ENCODE results near the gene ANKRD6. TPM values are rescaled to one million over a fixed set of nuclear protein-coding genes. Genes with fewer than 3 reads are reported as not detected.
"Not testable (repeated sequence)": the region's sequence is repeated elsewhere in the genome, so short reads cannot be mapped to it uniquely, and the experiment has no call there.

Gene ANKRD6
- 1 to 10 TPM; 3.3 to 4.8 TPM for total RNA-seq

DNA sequence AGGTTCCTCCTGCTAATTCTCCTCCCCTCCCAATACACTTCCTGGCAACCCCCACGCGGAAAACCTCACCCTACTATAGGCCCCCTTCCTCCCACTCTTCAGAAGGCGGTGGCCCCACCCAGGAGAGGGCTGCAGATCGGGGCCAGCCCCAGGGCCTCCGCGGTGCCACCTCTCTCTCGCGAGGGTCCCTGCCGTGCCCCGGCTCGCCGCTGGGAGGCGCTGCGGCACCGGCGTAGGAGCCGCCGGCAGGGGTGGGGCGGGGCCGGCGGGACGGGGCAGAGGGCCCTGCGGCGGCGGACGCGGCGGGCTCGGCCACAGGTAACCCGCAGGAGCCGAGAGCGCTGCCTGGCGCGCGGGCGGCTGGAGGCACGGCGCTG is at the start of gene ANKRD6:
ANKRD6 (plus strand) TSS at position 278 of the 377 bp plus-strand sequence. CDS start 133,825 bp downstream, outside the sequence.
- POLR2A ChIA-PET: no interaction called here

GRCh38 chr6:89385156-89385667 is 47.7 kb upstream of the ANKRD6 start:
- Mint-ChIP-seq H3K27me3 (no peaks in the 10 kb centered on the region), H3K27ac (no peak overlapping the region), H3K36me3 (ENCODE audit: low read depth) (no peaks in the 10 kb centered on the region), H3K9me3 (no peaks in the 10 kb centered on the region), H3K4me3 (no peak overlapping the region), H3K4me1 (peaks cover 2% of the 10 kb centered on the region)
- ChIA-PET CTCF (interaction anchor here (0.9 to 1.4 kb wide), 3 partner anchors 9 to 18 kb away, joined by 3 to 6 read pairs (median 3); no protein-coding TSS in a partner anchor), POLR2A (no interaction called here)
- DNase-seq: no peak

More for the DNA sequence above, at the start of gene ANKRD6:
- H3K9me3 Mint-ChIP-seq: no peaks in the 10 kb centered on the region
- peaks cover 41% of the 10 kb centered on the region for H3K27me3 Mint-ChIP-seq
- no peaks in the 10 kb centered on the region for H3K36me3 Mint-ChIP-seq (ENCODE audit: low read depth)
- peak within 1 kb of the TSS; percentile 71 for H3K27ac Mint-ChIP-seq
- peaks cover 24% of the 10 kb centered on the region for H3K4me1 Mint-ChIP-seq
- H3K4me3 Mint-ChIP-seq: peak within 1 kb of the TSS; percentile 80
- CTCF ChIA-PET: interaction anchor here (0.7 to 2.7 kb wide), 25 partner anchors 10 to 992 kb away, joined by 3 to 19 read pairs (median 3); partner anchors contain the start of gene UBE2J1
- DNase-seq: peak; percentile 74

- Mint-ChIP-seq H3K9me3 (no peaks in the 10 kb centered on the region), H3K4me1 (peaks cover 2% of the 10 kb centered on the region), H3K27ac (no peak overlapping the region), H3K27me3 (no peaks in the 10 kb centered on the region), H3K4me3 (no peak overlapping the region), H3K36me3 (ENCODE audit: low read depth) (no peaks in the 10 kb centered on the region)
- ChIA-PET CTCF (interaction anchor here (1.1 to 1.4 kb wide), 2 partner anchors 9 to 14 kb away, joined by 3 to 6 read pairs; no protein-coding TSS in a partner anchor), POLR2A (no interaction called here)
- DNase-seq: no peak
These were observed 47.1 kb upstream of the ANKRD6 start for GRCh38 chr6:89385846-89386245.

DNA sequence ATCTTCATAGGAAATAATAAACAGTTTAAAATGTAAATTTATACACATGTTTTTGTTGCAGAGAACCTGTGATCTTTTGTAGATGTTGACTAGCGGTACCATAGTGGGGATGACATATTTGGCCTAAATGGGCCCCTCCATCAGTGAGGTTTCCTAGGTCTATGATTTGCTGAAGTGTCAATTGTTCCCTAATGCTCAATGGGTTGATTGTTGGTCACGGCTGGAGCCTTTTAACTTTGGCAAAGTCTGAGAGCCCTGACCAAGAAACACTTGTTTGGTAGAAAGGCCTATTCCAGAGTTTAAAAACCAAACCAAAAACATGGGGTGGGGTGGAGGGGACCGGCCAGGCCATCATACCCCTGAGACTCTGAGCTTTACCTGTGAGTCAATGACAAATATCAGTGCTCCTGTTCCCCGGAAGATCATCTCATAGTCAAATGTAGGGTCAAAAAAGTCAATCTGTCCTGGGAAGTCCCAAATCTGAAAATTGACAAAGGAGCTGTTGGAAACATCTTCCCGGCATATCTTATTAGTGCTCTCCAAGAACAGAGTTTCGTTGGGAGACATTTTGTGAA is 45.9 kb upstream of the ANKRD6 start:
- CTCF ChIA-PET: interaction anchor here (0.6 kb wide), 1 partner anchor 215 kb away, joined by 3 read pairs; no protein-coding TSS in a partner anchor
- no peaks in the 10 kb centered on the region for H3K27me3 Mint-ChIP-seq
- POLR2A ChIA-PET: no interaction called here

GRCh38 chr6:89387516-89388201 is 45.3 kb upstream of the ANKRD6 start:
- Mint-ChIP-seq H3K27me3 (no peaks in the 10 kb centered on the region), H3K4me1 (peaks cover under 1% of the 10 kb centered on the region), H3K9me3 (no peaks in the 10 kb centered on the region), H3K36me3 (ENCODE audit: low read depth) (no peaks in the 10 kb centered on the region), H3K27ac (no peak overlapping the region), H3K4me3 (no peak overlapping the region)
- CTCF ChIA-PET: interaction anchor here (0.6 kb wide), 1 partner anchor 215 kb away, joined by 3 read pairs; no protein-coding TSS in a partner anchor
- POLR2A ChIA-PET: no interaction called here
- DNase-seq: no peak

More for the DNA sequence above, 45.9 kb upstream of the ANKRD6 start:
- Mint-ChIP-seq H3K36me3 (ENCODE audit: low read depth) (no peaks in the 10 kb centered on the region), H3K4me1 (no peaks in the 10 kb centered on the region), H3K4me3 (no peak overlapping the region), H3K27ac (no peak overlapping the region), H3K9me3 (no peaks in the 10 kb centered on the region)
- no peak for DNase-seq

DNA sequence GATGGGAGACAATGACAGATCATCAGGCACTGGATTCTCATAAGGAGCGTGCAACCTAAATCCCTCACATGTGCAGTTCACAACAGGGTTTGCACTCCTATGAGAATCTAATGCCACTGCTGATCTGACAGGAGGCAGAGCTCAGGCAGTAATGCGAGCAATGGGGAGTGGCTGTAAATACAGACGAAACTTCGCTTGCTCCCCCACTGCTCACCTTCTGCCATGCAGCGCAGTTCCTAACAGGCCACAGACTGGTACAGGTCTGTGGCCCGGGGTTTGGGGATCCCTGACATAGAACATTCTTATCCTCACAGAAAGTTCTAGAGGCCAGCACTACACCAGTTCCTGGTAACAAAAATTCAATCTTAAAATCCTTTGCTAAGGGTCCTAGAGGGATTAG is 44.1 kb upstream of the ANKRD6 start:
- H3K36me3 Mint-ChIP-seq (ENCODE audit: low read depth): peaks cover 4% of the 10 kb centered on the region
- peaks cover 5% of the 10 kb centered on the region for H3K4me1 Mint-ChIP-seq
- ChIA-PET CTCF (no interaction called here), POLR2A (no interaction called here)
- peaks cover 7% of the 10 kb centered on the region for H3K9me3 Mint-ChIP-seq
- no peak overlapping the region for H3K4me3 Mint-ChIP-seq
- DNase-seq: no peak
- H3K27ac Mint-ChIP-seq: no peak overlapping the region
- H3K27me3 Mint-ChIP-seq: peaks cover 4% of the 10 kb centered on the region

DNA sequence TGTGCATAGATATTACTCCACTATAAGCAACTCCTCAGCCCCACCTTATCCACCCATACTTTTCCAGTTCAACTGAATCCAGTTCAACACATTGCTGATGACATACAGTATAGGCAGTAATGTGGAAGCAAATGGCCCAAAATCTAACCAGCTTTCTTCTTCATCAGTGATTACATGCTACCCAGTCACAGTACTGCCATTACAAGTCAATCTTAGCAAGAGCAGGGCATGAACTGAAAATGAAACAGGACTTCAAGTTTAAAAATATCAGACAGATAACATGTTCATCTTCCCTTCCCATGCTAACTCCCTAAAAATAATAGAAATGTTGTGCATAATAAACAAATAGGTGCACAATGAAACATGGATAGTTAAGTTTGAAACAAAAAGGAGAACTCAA is 40.1 kb upstream of the ANKRD6 start:
- Mint-ChIP-seq H3K36me3 (ENCODE audit: low read depth) (peaks cover 4% of the 10 kb centered on the region), H3K9me3 (peaks cover 7% of the 10 kb centered on the region), H3K27ac (no peak overlapping the region), H3K4me3 (no peak overlapping the region), H3K4me1 (peaks cover 5% of the 10 kb centered on the region), H3K27me3 (peaks cover 4% of the 10 kb centered on the region)
- ChIA-PET CTCF (no interaction called here), POLR2A (no interaction called here)
- no peak for DNase-seq

- Mint-ChIP-seq H3K4me3 (no peak overlapping the region), H3K27ac (no peak overlapping the region), H3K9me3 (peaks cover 7% of the 10 kb centered on the region), H3K4me1 (peaks cover 5% of the 10 kb centered on the region), H3K36me3 (ENCODE audit: low read depth) (peaks cover 4% of the 10 kb centered on the region), H3K27me3 (peaks cover 4% of the 10 kb centered on the region)
- POLR2A ChIA-PET: no interaction called here
- DNase-seq: no peak
- CTCF ChIA-PET: no interaction called here
These were observed 39.3 kb upstream of the ANKRD6 start for GRCh38 chr6:89393659-89394058.

DNA sequence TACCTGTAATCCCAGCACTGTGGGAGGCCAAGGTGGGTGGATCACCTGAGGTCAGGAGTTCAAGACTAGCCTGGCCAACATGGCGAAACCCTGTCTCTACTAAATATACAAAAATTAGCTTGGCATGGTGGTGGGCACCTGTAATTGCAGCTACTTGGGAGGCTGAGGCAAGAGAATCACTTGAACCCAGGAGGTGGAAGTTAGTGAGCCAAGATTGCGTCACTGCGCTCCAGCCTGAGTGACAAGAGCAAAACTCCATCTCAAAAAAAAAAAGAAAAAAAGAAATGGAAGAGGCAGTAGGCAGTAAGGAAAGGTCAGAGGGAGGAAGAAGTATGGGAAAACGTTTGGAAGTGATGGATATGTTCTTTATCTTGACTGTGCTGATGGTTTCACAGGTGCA is 35.1 kb upstream of the ANKRD6 start:
- CTCF ChIA-PET: interaction anchor here (1.9 kb wide), 1 partner anchor 10 kb away, joined by 5 read pairs; no protein-coding TSS in a partner anchor
- not testable (repeated sequence) for H3K9me3 Mint-ChIP-seq; H3K4me1 Mint-ChIP-seq; H3K27ac Mint-ChIP-seq; DNase-seq; H3K36me3 Mint-ChIP-seq (ENCODE audit: low read depth); H3K4me3 Mint-ChIP-seq; H3K27me3 Mint-ChIP-seq
- POLR2A ChIA-PET: interaction anchor here (0.6 kb wide), 1 partner anchor 1799 kb away, joined by 4 read pairs; no protein-coding TSS in a partner anchor

- no peaks in the 10 kb centered on the region for H3K27me3 Mint-ChIP-seq
- H3K4me3 Mint-ChIP-seq: no peak overlapping the region
- POLR2A ChIA-PET: no interaction called here
- no peak overlapping the region for H3K27ac Mint-ChIP-seq
- no peaks in the 10 kb centered on the region for H3K9me3 Mint-ChIP-seq
- CTCF ChIA-PET: interaction anchor here (0.7 to 1.9 kb wide), 3 partner anchors 9 to 166 kb away, joined by 3 to 5 read pairs (median 3); no protein-coding TSS in a partner anchor
- H3K36me3 Mint-ChIP-seq (ENCODE audit: low read depth): no peaks in the 10 kb centered on the region
- DNase-seq: no peak
- no peaks in the 10 kb centered on the region for H3K4me1 Mint-ChIP-seq
These were observed 34.0 kb upstream of the ANKRD6 start for GRCh38 chr6:89398762-89399525.

DNA sequence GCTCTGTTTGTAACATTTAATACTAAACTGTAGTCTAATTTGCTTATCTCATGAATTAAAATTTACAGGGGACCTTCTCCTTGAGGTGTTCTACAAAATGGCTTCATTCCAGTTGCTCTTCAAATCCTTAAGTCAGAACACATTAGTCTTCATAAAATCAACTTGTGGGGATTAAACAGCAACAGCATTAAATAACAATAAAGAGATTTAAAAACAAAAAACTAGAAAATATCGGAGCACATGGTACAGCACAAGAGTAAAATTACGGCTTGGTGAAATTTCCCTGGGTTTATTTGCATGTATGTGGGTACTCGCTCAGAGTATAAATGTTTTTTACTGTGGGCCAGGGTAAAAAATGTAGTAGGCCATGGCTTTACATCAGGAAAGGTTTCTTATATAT is 32.9 kb upstream of the ANKRD6 start:
- ChIA-PET POLR2A (no interaction called here), CTCF (interaction anchor here (1.1 to 1.3 kb wide), 2 partner anchors 10 to 41 kb away, joined by 3 read pairs; no protein-coding TSS in a partner anchor)
- H3K4me3 Mint-ChIP-seq: no peak overlapping the region
- H3K9me3 Mint-ChIP-seq: no peaks in the 10 kb centered on the region
- no peaks in the 10 kb centered on the region for H3K27me3 Mint-ChIP-seq
- no peaks in the 10 kb centered on the region for H3K4me1 Mint-ChIP-seq
- H3K27ac Mint-ChIP-seq: no peak overlapping the region
- no peak for DNase-seq
- no peaks in the 10 kb centered on the region for H3K36me3 Mint-ChIP-seq (ENCODE audit: low read depth)

GRCh38 chr6:89400912-89401399 is 32.0 kb upstream of the ANKRD6 start:
- Mint-ChIP-seq H3K9me3 (no peaks in the 10 kb centered on the region), H3K4me1 (peaks cover under 1% of the 10 kb centered on the region), H3K36me3 (ENCODE audit: low read depth) (no peaks in the 10 kb centered on the region), H3K27ac (no peak overlapping the region), H3K27me3 (no peaks in the 10 kb centered on the region), H3K4me3 (no peak overlapping the region)
- no peak for DNase-seq
- ChIA-PET CTCF (interaction anchor here (1.3 to 1.9 kb wide), 2 partner anchors 9 to 14 kb away, joined by 3 to 7 read pairs; no protein-coding TSS in a partner anchor), POLR2A (no interaction called here)
